NCI-H460 (cell line): ENCODE measurements around the gene VSTM2L. TPM values are rescaled to one million over a fixed set of nuclear protein-coding genes. Genes with fewer than 3 reads are reported as not detected.

ENCODE experiments used
- DNase-seq: peaks from one replicate; pipeline ENCODE4 v3.0.0-alpha.2; 2016; ENCODE audit warnings: low read depth; ENCODE audit errors: extremely low read depth
- total RNA-seq: library from RNA; depleted of rRNA; stranded (reverse); fragments of >200 nt; shearing (Covaris generic); gene quantifications from 2 replicates; pipeline ENCODE4 v1.2.3, GENCODE V29; 2014

Gene VSTM2L
- total RNA-seq, 1 experiment from 2014 or later = not detected

DNA sequence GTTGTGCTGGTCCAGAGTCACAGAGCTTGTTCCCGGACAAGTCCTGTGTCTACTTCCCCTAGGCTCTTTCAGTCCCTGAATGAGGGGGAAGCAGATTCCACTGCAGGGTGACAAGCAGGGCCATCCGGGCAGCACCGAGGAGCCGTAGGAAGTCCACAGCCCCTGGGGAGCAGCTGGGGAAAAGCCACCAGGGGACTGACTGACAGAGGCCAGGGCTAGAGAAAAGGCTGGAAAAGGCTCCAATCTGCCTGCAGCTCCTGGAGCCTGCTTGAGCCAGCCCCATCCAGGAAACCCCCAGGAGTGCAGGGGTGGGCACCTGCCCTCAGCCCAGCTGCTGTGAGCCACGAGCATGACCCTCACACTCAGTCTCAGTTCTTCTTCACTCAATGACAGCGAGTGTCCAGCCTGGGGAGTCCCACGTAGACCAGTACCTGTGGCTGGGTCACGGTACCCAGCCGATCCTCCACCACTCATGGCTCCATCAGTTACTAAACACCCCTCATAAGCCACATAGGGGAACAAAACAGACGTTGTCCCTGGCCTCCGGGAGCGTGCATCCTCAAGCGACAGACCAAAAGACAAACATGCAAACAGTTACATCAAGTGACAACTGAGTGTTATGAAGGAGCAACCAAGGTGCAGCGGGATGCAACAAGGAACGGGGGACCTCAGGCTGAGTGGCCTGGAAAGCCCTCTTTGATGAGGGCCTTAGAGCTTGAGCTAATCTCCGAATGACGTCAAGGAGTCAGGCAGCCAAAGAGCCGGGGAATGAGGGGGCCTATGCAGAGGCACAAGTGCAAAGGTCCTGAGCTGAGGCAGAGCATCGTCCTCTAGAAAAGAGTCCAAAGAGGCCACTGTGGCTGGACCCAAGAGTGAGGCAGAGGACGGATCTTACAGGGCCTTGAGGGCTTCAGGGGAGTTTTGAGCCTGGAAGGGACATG, 24.8 kb upstream of the VSTM2L start:
- DNase-seq = no peak

DNA sequence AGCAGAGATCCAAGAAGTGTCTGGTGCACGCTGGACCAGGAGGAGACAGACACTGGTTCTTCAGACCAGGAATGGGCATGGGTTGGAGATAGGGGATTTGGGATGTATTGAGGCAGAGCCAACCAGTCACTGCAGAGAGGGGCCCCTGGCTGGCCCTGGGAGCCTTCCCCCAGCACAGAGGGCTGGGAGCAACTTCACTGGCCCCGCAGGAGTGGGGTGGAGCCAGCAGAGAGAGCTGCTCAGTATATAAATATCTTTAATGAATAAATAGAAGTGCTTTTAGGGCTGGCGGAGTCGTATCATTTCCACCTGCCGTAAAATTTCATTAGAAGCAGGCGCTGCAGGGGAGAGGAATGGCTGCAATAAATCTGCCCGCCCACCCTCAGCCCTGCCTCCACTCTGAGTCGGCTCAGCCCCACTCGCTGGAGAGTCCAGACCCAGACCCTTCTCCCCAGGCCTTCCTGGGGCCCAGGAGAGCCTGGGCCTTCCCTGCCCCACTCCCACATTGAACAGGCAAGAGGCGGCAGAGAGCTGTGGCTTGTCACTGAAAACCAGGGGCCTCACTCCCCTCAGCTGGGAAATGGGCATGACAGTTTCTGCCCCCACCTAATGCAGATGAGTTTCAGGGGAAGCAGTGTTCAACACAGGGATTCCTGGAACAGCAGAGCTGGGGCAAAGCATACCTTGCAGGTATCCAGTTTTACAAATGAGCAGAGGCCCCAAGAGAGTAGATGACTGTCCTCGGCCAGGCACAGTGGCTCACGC, 23.9 kb upstream of the VSTM2L start:
- no peak for DNase-seq

DNA sequence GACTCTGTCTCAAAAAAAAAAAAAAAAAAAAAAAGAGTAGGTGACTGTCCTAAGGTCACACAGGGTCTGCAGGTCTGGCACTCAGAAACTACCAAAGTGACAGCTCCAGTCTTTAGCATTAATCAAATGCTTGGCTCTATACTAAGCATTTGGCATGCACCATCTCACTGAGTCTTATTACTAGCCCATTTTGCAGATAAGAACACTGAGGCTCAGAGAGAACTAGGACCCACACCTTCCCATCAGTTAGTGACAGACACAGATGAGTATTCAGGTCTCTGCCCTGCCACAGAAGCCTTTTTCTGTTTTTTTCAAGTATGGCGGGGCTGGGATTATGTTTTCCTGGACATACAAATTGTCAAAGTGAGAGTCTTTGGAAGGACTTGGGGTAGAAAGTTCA, 23.1 kb upstream of the VSTM2L start:
- DNase-seq = no peak

DNA sequence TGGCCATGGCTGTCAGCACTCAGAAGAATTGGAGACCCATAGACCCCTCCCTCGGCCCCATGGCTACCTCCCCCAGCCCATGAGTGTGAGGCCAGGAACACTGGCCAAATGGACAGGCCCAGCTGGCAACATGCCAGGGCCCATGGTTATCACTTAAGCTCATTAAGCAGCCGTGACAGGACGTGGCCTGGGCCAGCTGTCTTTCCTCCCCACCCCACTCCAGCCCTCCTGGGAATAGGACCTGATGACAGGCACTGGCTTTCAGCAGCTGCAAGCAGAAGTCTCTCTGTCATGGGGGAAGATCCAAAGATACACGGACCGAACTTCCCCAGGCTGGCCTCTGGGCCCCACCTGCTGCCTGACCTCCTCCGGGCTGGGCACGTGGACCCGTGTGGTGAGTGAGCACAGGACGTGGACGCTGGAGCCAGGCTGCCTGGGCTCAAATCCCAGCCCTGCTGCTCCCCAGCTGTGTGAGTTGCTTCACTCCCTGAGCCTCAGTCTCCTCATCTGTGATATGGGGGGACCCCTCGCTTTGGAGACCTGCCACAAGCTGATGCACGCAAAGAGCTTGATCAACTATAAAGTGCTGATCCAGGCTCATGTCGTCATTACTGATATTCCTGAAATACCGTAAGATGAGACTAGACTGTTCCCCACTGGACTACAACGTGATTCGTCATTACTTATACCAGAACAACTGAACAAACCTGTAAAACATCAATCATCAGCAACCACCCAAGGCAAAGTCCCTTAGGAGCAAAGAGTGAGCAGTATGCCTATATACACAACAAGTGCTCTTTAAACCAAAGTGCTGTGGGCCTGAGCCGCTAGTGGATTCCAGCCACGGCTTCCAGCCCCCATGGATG, 22.0 kb upstream of the VSTM2L start:
- no peak for DNase-seq

DNA sequence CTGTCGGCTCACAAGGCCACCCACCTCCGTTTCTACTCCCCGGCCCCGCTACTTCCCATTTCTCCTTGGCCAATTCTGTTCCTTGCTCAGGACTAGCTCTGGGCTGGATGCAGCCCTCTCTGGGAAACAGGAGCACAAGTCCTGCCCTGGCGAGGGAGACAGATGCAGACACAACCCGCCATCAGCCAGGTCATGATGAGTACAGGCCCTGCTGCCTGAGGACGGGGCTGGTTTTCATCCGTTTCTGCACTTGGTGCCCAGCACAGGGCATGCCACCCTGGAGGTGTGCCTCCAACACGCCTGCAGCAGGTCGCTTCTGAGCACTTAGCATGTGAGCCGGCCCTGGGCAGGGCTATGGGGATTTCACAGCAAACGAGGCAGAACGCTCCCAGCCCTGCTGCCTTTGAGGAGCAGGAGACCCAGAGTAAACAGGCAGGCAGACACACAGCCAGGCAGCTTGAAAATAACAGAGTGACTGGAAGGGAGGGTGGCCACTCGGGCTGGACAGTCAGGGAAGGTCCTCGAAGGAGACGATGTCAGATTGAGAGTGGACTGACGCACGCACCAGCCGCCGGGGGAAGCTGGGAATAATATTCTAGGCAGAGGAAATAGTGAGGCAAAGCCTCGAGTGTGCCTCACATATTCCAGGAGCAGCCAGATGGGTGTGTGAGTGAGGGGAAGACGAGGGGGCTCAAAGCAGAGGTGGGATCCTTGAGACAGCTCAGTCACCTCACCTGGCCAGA, 21.2 kb upstream of the VSTM2L start:
- DNase-seq = no peak

DNA sequence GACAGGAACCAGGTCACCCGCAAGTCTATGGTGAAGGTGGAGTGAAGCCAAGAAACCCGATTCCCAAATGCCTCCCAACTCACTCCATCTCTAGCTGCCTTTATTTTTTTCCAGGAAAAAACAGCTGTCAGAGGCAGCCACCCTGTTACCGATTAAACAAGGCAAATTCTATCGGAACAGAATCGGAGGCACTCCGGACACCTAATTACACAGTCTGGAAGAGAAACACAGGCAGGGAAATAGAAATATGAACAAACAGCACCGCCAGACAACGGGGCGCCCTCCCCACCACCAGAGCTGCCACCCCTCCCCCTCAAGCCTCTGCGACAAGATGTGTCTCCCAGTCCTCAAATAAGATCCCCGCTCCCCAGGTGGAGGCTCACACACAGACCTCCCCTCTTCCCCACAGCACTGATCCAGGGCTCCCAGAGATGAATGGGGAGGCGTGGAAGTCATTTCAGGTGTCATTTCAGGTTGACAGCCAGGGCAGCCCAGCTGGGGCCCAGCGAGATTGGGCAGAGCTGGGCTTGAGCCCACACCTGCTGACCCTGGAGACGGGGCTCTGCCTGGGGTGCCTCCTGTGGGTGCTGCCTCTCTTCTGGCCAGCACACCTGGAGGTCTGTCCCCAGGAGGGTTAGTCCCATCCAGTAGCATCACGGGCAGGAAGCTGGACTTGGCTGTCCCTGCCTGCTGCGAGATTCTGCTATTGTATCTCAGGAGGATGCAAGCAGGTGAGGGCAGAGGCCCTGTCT, 19.8 kb upstream of the VSTM2L start:
- DNase-seq = no peak

DNA sequence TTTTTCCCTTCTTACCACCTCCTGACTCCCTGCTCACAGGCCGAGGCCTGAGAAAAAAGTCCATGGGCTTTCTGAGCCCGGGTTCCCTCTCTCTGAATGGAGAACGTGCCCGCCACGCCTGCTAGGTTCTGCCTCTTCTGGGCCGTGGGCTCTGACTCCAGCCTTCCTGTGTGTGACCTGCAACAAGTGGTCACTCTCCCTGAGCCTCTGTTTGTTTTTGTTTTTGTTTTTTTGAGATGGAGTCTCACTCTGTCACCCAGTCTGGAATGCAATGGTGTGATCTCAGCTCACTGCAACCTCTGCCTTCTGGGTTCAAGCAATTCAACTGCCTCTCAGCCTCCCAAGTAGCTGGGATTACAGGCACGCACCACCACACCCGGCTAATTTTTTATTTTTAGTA, 17.9 kb upstream of the VSTM2L start:
- no peak for DNase-seq

DNA sequence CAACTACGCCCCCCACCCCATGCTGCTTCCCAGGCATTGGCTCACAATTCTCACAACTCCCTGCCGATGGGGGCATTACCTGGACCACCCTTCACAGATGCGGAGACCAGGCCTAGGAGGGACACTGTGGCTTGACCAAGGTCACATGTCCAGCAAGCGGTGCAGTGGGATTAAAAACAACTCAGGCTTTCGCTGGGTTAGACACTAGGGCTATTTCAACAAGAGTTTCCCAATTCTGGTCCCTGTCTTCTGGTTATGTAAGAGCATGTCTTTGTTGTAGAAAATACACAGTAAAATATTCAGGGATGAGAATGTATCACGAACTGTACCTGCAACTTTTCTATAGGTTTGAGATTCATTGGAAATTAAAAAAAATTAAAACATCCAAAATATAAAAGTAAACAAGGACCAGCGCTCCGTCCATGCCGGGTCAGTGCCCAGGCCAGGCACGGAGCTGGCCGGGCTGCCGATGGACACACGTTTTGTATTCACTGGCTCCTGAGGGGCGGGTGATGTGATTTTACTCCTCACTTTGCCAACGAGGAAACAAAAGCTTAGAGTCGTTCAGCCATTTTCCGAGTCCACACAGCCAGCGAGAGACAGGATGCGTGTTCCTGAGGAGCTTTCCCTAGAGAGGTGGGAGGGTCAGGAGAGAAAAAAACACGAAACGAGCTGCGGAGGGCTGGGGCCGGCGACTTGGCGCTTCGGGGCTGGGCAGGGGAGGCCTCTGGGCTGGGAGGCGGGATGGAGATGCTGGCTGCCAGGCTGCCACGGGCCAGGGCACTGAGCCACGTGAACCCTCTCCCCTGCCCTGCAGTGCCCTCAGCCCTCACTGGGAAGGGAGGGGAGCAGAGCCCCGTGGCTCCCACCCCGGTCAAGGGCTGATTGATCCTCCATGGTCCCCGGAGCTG, 17.1 kb upstream of the VSTM2L start:
- no peak for DNase-seq

DNA sequence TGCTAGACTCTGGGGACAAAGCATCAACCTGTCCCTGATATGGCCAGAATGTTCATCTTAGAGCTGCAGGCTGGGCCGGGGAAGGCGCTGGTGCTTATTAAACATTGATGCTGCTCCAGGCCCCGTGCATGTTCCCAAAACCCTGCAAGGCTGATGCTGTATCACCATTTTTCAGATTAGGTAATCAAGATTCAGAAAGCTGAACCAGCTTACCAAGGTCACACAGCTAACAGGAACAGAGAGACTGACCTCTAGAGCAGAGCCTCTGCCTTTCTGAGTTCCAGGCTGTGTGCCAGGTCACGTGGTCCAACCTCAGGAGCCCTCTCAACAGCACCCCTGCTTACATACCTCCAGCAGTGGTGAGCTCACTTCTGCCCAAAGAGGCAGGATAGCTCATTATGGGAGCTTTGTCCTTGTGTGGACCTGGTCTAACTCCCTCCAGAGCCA, 16.1 kb upstream of the VSTM2L start:
- no peak for DNase-seq

DNA sequence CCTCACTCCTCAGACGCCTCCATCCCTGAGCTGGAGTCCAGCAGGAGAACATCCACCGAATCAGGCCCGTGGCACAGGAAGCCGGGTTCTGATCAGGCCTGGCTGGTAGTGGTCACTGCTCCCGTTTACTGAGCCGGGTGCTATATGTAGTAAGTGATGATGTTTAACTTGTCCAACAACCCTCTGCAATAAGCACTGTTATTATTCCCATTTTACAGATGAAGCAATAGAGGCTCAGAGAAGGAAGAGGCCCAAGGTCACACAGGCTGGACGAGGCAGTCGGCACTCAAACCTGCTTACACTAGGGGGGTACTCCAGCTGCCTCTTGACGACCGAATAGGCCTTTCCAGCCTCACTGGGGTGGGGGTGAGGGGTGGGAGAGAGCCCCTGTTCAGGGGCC, 14.3 kb upstream of the VSTM2L start:
- no peak for DNase-seq

DNA sequence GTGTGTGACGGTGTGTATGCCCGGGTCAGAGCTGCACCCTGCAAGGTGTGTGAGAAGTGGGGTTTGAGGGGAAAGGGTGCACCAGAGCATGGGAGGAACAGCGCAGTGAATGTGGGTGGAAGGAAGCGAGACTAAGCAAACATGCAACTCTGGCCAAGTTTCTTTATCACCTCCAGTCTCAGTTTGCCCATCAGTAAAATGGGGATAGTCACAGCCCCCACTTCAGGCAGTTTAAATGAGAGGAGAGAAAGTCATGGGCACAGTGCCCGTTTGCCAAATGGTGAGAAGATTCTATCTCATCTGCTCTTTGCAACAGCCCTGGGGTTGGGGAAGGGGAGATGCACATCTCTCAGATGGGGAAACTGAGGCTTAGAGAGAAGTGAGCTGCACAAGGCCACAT, 12.8 kb upstream of the VSTM2L start:
- no peak for DNase-seq

DNA sequence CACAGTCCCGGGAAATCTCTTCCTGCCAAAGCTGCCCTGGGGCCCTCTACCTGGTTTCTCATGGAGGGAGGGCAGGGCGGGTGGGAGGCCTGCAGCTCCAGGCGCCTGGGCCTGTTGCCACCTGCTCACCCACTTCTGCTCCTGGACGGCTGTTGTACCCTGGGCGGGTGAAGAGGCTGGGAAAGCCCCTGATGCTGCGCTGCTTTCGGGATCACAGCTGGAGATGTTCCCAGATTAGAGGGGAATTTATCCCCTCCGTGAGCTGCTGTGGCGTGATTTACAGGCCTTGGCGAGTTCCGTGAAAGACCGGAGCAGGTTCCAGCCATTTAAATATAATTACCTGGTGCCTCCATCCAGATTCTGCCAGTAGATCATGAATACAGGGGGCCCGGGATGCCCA, 12.3 kb upstream of the VSTM2L start:
- DNase-seq = no peak

DNA sequence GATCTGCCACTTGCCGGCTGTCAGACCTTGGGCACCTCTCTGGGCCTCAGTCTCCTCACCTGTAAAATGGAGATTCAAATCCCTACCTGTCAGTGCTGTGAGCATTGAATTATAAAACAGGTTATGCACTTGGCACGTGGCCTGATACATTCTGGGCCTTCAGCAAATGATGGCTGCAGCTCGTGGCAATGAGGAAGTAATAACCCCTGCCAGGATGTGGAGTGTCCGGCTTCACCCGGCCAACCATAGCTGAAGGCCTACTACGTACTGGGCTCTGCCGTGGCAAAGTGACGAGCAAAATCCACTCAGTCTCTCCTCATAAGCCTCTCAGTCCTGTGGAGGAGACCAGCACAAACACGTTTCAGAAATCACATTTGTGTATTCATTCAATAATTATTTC, 10.9 kb upstream of the VSTM2L start:
- no peak for DNase-seq

DNA sequence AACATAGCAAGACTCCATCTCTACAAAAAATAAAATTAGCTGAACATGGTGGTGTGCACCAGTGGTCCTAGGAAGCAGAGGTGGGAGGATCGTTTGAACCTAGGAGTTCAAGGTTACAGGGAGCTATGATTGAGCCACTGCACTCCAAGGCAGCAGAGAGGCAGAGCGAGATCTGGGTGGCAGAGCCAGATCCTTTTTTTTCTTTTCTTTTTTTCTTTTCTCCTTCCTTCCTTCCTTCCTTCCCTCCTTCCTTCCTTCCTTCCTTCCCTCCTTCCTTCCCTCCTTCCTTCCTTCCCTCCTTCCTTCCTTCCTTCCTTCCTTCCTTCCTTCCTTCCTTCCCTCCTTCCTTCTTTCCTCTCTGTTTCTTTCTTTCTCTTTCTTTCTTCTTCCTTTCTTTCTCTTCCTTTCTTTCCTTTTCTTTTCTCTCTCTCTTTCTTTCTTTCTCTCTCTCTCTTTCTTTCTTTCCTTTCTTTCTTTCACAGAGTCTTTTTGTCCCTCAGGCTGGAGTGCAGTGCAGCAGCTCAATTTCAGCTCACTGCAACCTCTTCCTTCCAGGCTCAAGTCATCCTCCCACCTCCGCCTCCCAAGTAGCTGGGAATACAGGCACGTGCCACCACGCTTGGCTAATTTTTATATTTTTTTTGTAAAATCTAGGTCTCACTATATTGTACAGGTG, 9.2 kb upstream of the VSTM2L start:
- no peak for DNase-seq

DNA sequence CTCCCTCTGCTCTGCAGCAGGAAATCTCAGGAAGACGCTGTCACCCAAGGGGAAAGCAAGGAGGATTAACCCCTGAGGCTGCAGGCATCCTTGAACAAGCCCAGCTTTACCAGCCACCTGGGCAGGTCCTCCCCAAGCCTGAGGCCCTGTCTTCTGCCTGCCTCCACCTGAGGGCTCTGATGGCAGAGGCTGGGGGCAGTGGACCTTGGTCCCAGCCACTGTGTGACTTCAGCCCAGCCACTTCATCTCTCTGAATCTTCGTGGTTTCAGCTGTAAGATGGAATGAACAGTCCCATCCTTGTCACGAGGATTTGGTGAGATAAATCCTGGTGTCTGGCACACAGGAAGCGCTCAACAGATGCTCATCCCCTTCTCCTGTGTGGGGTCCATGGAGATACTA, 8.5 kb upstream of the VSTM2L start:
- no peak for DNase-seq

DNA sequence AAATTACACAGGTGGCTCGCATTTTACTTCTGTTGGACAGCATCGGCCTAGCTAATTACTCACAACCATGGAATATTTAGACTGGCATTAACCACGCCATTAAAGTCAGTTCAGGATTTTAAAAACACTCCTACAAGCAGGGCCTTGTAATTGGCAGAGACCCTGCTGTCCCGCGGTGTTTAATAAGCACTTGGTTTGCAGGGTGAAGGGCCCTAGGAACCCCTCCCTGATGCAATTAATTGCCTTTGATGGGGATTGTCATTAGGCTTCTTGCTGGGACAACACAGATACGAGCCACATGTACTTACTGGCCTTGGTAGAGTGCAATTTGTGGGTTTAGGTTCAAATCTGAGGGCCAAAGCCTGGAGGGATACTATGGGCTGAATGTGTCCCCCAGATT, 7.8 kb upstream of the VSTM2L start:
- no peak for DNase-seq

DNA sequence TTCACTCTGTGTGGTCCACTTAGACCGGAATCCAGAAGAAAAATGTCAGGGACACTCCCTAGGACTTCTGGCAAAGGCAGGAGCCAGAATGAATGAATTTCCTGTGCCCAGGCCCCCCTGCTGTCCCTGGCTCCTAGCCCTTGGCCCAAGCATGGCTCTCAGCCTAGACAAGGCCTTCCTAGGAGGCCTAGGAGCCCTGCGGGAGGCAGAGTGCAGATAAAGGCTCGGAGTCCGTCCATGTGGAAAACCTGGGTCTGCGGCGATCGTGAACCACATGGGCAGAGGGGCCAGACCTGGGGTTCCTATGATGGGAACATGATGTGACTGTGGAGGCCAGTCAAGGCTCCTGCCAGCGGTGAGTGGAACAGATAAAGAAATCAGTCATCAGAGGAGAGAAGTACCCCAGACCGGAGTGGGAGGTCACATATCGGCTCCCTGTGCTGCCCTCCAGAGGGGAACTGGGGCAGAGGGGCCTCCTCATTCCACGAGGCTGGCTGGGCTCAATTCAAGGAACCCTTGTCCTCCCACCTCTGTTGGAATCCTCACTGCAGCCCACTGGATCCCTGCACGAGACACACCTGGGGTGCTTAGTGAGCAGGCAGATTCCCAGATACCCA, 5.9 kb upstream of the VSTM2L start:
- no peak for DNase-seq
